ENCODE results near the gene RSPH6A. TPM values are rescaled to one million over a fixed set of nuclear protein-coding genes. Genes with fewer than 3 reads are reported as not detected.

RSPH6A gene
- polyA plus RNA-seq, 3 donors: not detected

Other genes starting within 250 kb of the RSPH6A start
- gene OPA3, start 230.5 kb downstream of the RSPH6A start, polyA plus RNA-seq (ENCODE audit: insufficient read length in 3 of 3): 10 to 100 TPM in 2 of 3 donors, 1 to 10 TPM in 1; 9.7 to 12.0 (median 10.5) TPM
- 1 to 10 TPM; 4.7 to 5.5 (median 4.9) TPM for gene GPR4, start 213.1 kb downstream of the RSPH6A start, polyA plus RNA-seq (ENCODE audit: insufficient read length in 3 of 3)
- 10 to 100 TPM; 17.1 to 20.6 (median 17.2) TPM for gene EML2, start 175.9 kb downstream of the RSPH6A start, polyA plus RNA-seq (ENCODE audit: insufficient read length in 3 of 3)
- gene GIPR, start 147.1 kb downstream of the RSPH6A start, polyA plus RNA-seq (ENCODE audit: insufficient read length in 3 of 3): under 1 TPM; 0.28 to 0.47 (median 0.43) TPM
- 100 to 1,000 TPM; 326 to 373 (median 358) TPM for gene SNRPD2, start 123.4 kb downstream of the RSPH6A start, polyA plus RNA-seq (ENCODE audit: insufficient read length in 3 of 3)
- gene QPCTL, start 122.6 kb downstream of the RSPH6A start, polyA plus RNA-seq (ENCODE audit: insufficient read length in 3 of 3): 1 to 10 TPM; 7.1 to 7.6 (median 7.5) TPM
- 10 to 100 TPM in 2 of 3 donors, 1 to 10 TPM in 1; 9.6 to 11.8 (median 11.7) TPM for gene FBXO46, start 84.4 kb downstream of the RSPH6A start, polyA plus RNA-seq (ENCODE audit: insufficient read length in 3 of 3)
- not detected for gene MEIOSIN, start 81.9 kb downstream of the RSPH6A start, polyA plus RNA-seq (ENCODE audit: insufficient read length in 3 of 3)
- 10 to 100 TPM; 12.1 to 14.4 (median 12.8) TPM for gene SIX5, start 46.1 kb downstream of the RSPH6A start, polyA plus RNA-seq (ENCODE audit: insufficient read length in 3 of 3)
- 10 to 100 TPM; 31.5 to 37.5 (median 35.4) TPM for gene DMPK, start 32.8 kb downstream of the RSPH6A start, polyA plus RNA-seq (ENCODE audit: insufficient read length in 3 of 3)
- 10 to 100 TPM; 21.6 to 25.8 (median 23.8) TPM for gene DMWD, start 22.5 kb downstream of the RSPH6A start, polyA plus RNA-seq (ENCODE audit: insufficient read length in 3 of 3)
- gene SYMPK, start 47.8 kb upstream of the RSPH6A start, polyA plus RNA-seq (ENCODE audit: insufficient read length in 3 of 3): 10 to 100 TPM; 53.8 to 64.9 (median 54.5) TPM
- under 1 TPM; 0.30 to 0.39 (median 0.36) TPM for gene FOXA3, start 49.0 kb upstream of the RSPH6A start, polyA plus RNA-seq (ENCODE audit: insufficient read length in 3 of 3)
- gene IRF2BP1, start 70.8 kb upstream of the RSPH6A start, polyA plus RNA-seq (ENCODE audit: insufficient read length in 3 of 3): 10 to 100 TPM; 14.0 to 18.6 (median 15.8) TPM
- 1 to 10 TPM; 2.8 to 3.8 (median 3.1) TPM for gene MYPOP, start 87.3 kb upstream of the RSPH6A start, polyA plus RNA-seq (ENCODE audit: insufficient read length in 3 of 3)
- not detected for gene NANOS2, start 99.5 kb upstream of the RSPH6A start, polyA plus RNA-seq (ENCODE audit: insufficient read length in 3 of 3)
- gene NOVA2, start 158.6 kb upstream of the RSPH6A start, polyA plus RNA-seq (ENCODE audit: insufficient read length in 3 of 3): 1 to 10 TPM; 2.8 to 4.1 (median 2.9) TPM
- gene CCDC61, start 180.2 kb upstream of the RSPH6A start, polyA plus RNA-seq (ENCODE audit: insufficient read length in 3 of 3): 10 to 100 TPM in 2 of 3 donors, 1 to 10 TPM in 1; 9.6 to 10.7 (median 10.5) TPM
- under 1 TPM in 2 of 3 donors, not detected in 1; 0.29 to 0.67 TPM for gene PGLYRP1, start 207.7 kb upstream of the RSPH6A start, polyA plus RNA-seq (ENCODE audit: insufficient read length in 3 of 3)
- under 1 TPM; 0.06 to 0.35 (median 0.17) TPM for gene IGFL4, start 225.7 kb upstream of the RSPH6A start, polyA plus RNA-seq (ENCODE audit: insufficient read length in 3 of 3)